ENCODE results near the gene DNAL4. TPM values are rescaled to one million over a fixed set of nuclear protein-coding genes. Genes with fewer than 3 reads are reported as not detected.
"Not testable (repeated sequence)": the region's sequence is repeated elsewhere in the genome, so short reads cannot be mapped to it uniquely, and the experiment has no call there.

Gene DNAL4
- total RNA-seq, 1 experiment from 2014 or later = 4.7 TPM

- Histone ChIP-seq H3K4me1 (no peaks in the 10 kb centered on the region), H3K27me3 (no peaks in the 10 kb centered on the region; the same call in 1 of the 2 replicates), H3K36me3 (no peaks in the 10 kb centered on the region), H3K9me3 (replicated peaks) (no peaks in the 10 kb centered on the region), H3K27ac (no peak overlapping the region), H3K4me3 (no peak overlapping the region)
- DNase-seq = no peak
These were observed 23.3 kb upstream of the DNAL4 start for GRCh38 chr22:38817196-38817595.

- H3K4me3 ChIP-seq = no peak overlapping the region
- H3K4me1 ChIP-seq = no peaks in the 10 kb centered on the region
- H3K36me3 ChIP-seq = no peaks in the 10 kb centered on the region
- no peaks in the 10 kb centered on the region; the same call in 1 of the 2 replicates for H3K27me3 ChIP-seq
- DNase-seq = no peak
- no peak overlapping the region for H3K27ac ChIP-seq
- no peaks in the 10 kb centered on the region for H3K9me3 ChIP-seq (replicated peaks)
These were observed 21.9 kb upstream of the DNAL4 start for GRCh38 chr22:38815842-38816241.

- H3K36me3 ChIP-seq = no peaks in the 10 kb centered on the region
- H3K27me3 ChIP-seq = no peaks in the 10 kb centered on the region
- no peaks in the 10 kb centered on the region for H3K9me3 ChIP-seq (replicated peaks)
- H3K4me1 ChIP-seq = no peaks in the 10 kb centered on the region
- H3K27ac ChIP-seq = no peak overlapping the region
- no peak overlapping the region for H3K4me3 ChIP-seq
- DNase-seq = no peak
These were observed 17.3 kb upstream of the DNAL4 start for GRCh38 chr22:38811241-38811640.

- H3K27ac ChIP-seq; H3K4me1 ChIP-seq; H3K27me3 ChIP-seq; H3K9me3 ChIP-seq (replicated peaks); DNase-seq; H3K36me3 ChIP-seq; H3K4me3 ChIP-seq: not testable (repeated sequence)
These were observed 11.2 kb upstream of the DNAL4 start for GRCh38 chr22:38805041-38805593.

GRCh38 chr22:38802671-38803121 lies 8.8 kb upstream of the DNAL4 start:
- no peaks in the 10 kb centered on the region for H3K36me3 ChIP-seq
- H3K4me1 ChIP-seq = no peaks in the 10 kb centered on the region
- H3K4me3 ChIP-seq = no peak overlapping the region
- no peaks in the 10 kb centered on the region for H3K9me3 ChIP-seq (replicated peaks)
- no peak overlapping the region for H3K27ac ChIP-seq
- H3K27me3 ChIP-seq = no peaks in the 10 kb centered on the region
- DNase-seq = no peak

GRCh38 chr22:38799265-38800002 lies 5.5 kb upstream of the DNAL4 start:
- H3K9me3 ChIP-seq (replicated peaks) = no peaks in the 10 kb centered on the region
- no peak overlapping the region for H3K4me3 ChIP-seq
- H3K36me3 ChIP-seq = no peaks in the 10 kb centered on the region
- no peaks in the 10 kb centered on the region for H3K27me3 ChIP-seq
- H3K27ac ChIP-seq = no peak overlapping the region
- no peaks in the 10 kb centered on the region for H3K4me1 ChIP-seq
- peak; percentile 9 to 12 for DNase-seq

- Histone ChIP-seq H3K9me3 (replicated peaks) (no peaks in the 10 kb centered on the region), H3K27me3 (no peaks in the 10 kb centered on the region), H3K36me3 (no peaks in the 10 kb centered on the region), H3K4me3 (no peak overlapping the region), H3K27ac (no peak overlapping the region), H3K4me1 (no peaks in the 10 kb centered on the region)
- no peak for DNase-seq
These were observed 4.6 kb upstream of the DNAL4 start for GRCh38 chr22:38798496-38798895.

- no peaks in the 10 kb centered on the region for H3K9me3 ChIP-seq (replicated peaks)
- no peak for DNase-seq
- H3K4me1 ChIP-seq = peaks cover 4% of the 10 kb centered on the region; the same call in 1 of the 2 replicates
- no peak overlapping the region for H3K4me3 ChIP-seq
- no peaks in the 10 kb centered on the region for H3K36me3 ChIP-seq
- no peak overlapping the region for H3K27ac ChIP-seq
- no peaks in the 10 kb centered on the region for H3K27me3 ChIP-seq
These were observed 2.5 kb upstream of the DNAL4 start for GRCh38 chr22:38796262-38796957.

GRCh38 chr22:38795569-38795968 lies 1.6 kb upstream of the DNAL4 start:
- no peak for DNase-seq
- no peaks in the 10 kb centered on the region for H3K36me3 ChIP-seq
- no peaks in the 10 kb centered on the region for H3K9me3 ChIP-seq (replicated peaks)
- H3K4me1 ChIP-seq = peaks cover 4% of the 10 kb centered on the region; the same call in 1 of the 2 replicates
- H3K27ac ChIP-seq = no peak overlapping the region
- H3K4me3 ChIP-seq = no peak overlapping the region
- H3K27me3 ChIP-seq = no peaks in the 10 kb centered on the region

GRCh38 chr22:38793317-38793716 lies 626 bp downstream of the DNAL4 start:
- Histone ChIP-seq H3K4me1 (peaks cover 10% of the 10 kb centered on the region; the same call in 1 of the 2 replicates), H3K36me3 (no peaks in the 10 kb centered on the region), H3K27me3 (no peaks in the 10 kb centered on the region), H3K4me3 (peak overlapping the region; percentile 73), H3K9me3 (replicated peaks) (no peaks in the 10 kb centered on the region), H3K27ac (peak overlapping the region; percentile 33; the same call in 1 of the 2 replicates)
- no peak for DNase-seq

GRCh38 chr22:38792833-38793232 lies 1.1 kb downstream of the DNAL4 start:
- Histone ChIP-seq H3K9me3 (replicated peaks) (no peaks in the 10 kb centered on the region), H3K27ac (no peak overlapping the region), H3K4me3 (no peak overlapping the region), H3K27me3 (no peaks in the 10 kb centered on the region), H3K4me1 (peaks cover 14% of the 10 kb centered on the region; the same call in 1 of the 2 replicates), H3K36me3 (no peaks in the 10 kb centered on the region)
- no peak for DNase-seq

- Histone ChIP-seq H3K36me3 (no peaks in the 10 kb centered on the region), H3K27me3 (no peaks in the 10 kb centered on the region), H3K4me1 (peaks cover 14% of the 10 kb centered on the region; the same call in 1 of the 2 replicates), H3K4me3 (no peak overlapping the region), H3K27ac (no peak overlapping the region), H3K9me3 (replicated peaks) (no peaks in the 10 kb centered on the region)
- no peak for DNase-seq
These were observed 4.3 kb downstream of the DNAL4 start for GRCh38 chr22:38789606-38790005.

GRCh38 chr22:38788846-38789245 lies 5.1 kb downstream of the DNAL4 start:
- Histone ChIP-seq H3K4me3 (no peak overlapping the region), H3K4me1 (peaks cover 14% of the 10 kb centered on the region; the same call in 1 of the 2 replicates), H3K36me3 (no peaks in the 10 kb centered on the region), H3K27ac (peak overlapping the region; percentile 57), H3K27me3 (no peaks in the 10 kb centered on the region), H3K9me3 (replicated peaks) (no peaks in the 10 kb centered on the region)
- DNase-seq = no peak

- peak; percentile 73 to 85 for DNase-seq
- no peaks in the 10 kb centered on the region for H3K27me3 ChIP-seq
- no peaks in the 10 kb centered on the region for H3K9me3 ChIP-seq (replicated peaks)
- H3K27ac ChIP-seq = peak overlapping the region; percentile 57
- no peak overlapping the region for H3K4me3 ChIP-seq
- H3K36me3 ChIP-seq = no peaks in the 10 kb centered on the region
- H3K4me1 ChIP-seq = peaks cover 13% of the 10 kb centered on the region; the same call in 1 of the 2 replicates
These were observed 5.7 kb downstream of the DNAL4 start for GRCh38 chr22:38788021-38788816.

Data from SJCRH30 (cell line).